T-cell (primary cell): ENCODE results near the gene GPR157. TPM values are rescaled to one million over a fixed set of nuclear protein-coding genes. Genes with fewer than 3 reads are reported as not detected.

Experiments used
- ATAC-seq, 4 experiments: fragments of 200-7000 bp in 3 of 4; fragments of 150-1000 bp in 1 of 4; cut with Tn5 transposase; replicated peaks in 1 of 4; 1 replicate in 3 of 4; 2 replicates in 1 of 4; pipeline ENCODE4 v1.10.0; 2021; ENCODE audit warnings: moderate library complexity in 3 of 4, mild to moderate bottlenecking in 2 of 4, moderate number of reproducible peaks in 1 of 4
- CTCF ChIA-PET, 2 donors: fragments of 300-600 bp; sonication (Branson Sonifier 250); formaldehyde crosslinking; loops; one replicate each; lab custom pipeline; 2022; ENCODE audit warnings: antibody characterized with exemption in 2 of 2; lab: Charles Lee
- POLR2A ChIA-PET, 2 donors: fragments of 300-600 bp; sonication (Branson Sonifier 250); formaldehyde crosslinking; loops; one replicate each; lab custom pipeline; 2022; ENCODE audit warnings: antibody characterized with exemption in 2 of 2; lab: Charles Lee
- DNase-seq, 35 experiments: peaks; one replicate each; pipeline versions ENCODE4 v3.0.0 to v3.0.0-alpha.2; 2013 to 2023
- H3K27ac ChIP-seq: one replicate; pipeline ENCODE4 v1.5.1; 2013; ENCODE audit warnings: low read length
- H3K27me3 ChIP-seq, 2 experiments: replicated peaks in 1 of 2; 1 replicate in 1 of 2; 2 replicates in 1 of 2; pipeline versions ENCODE4 v1.6.1 to v1.7.0; 2013; ENCODE audit warnings: low read length in 1 of 2, mixed read lengths in 1 of 2; ENCODE audit not compliant: control insufficient read depth in 2 of 2, insufficient read depth in 2 of 2; ENCODE audit errors: extremely low read depth in 1 of 2
- H3K36me3 ChIP-seq, 2 donors: 1 replicate in 1 of 2; 2 replicates in 1 of 2; pipeline versions ENCODE4 v1.6.1 to v1.7.0; 2013; ENCODE audit warnings: low read length in 1 of 2; ENCODE audit not compliant: control insufficient read depth in 2 of 2, insufficient read depth in 1 of 2; ENCODE audit errors: extremely low read depth in 1 of 2
- H3K4me1 ChIP-seq, 2 experiments: 1 replicate in 1 of 2; 2 replicates in 1 of 2; pipeline versions ENCODE4 v1.6.1 to v1.7.0; 2013; ENCODE audit warnings: low read length in 2 of 2, mixed read lengths in 1 of 2; ENCODE audit not compliant: insufficient read depth in 2 of 2, control insufficient read depth in 1 of 2; ENCODE audit errors: extremely low read depth in 1 of 2
- H3K4me3 ChIP-seq, 2 donors: 1 replicate in 1 of 2; 2 replicates in 1 of 2; pipeline versions ENCODE4 v1.5.1 to v1.7.0; 2013; ENCODE audit warnings: mild to moderate bottlenecking in 2 of 2, low read length in 1 of 2, moderate library complexity in 1 of 2; ENCODE audit not compliant: control insufficient read depth in 1 of 2; ENCODE audit errors: extremely low read depth in 1 of 2
- H3K9me3 ChIP-seq: 2 replicates; pipeline ENCODE4 v1.7.0; 2013
- H3K27ac Mint-ChIP-seq, 2 donors: one replicate each; pipeline ENCODE4 v1.8.0; 2020 to 2021; ENCODE audit warnings: mild to moderate bottlenecking in 2 of 2, mixed read lengths in 2 of 2
- H3K27me3 Mint-ChIP-seq, 2 donors: one replicate each; pipeline ENCODE4 v1.8.0; 2021 to 2022; ENCODE audit warnings: mixed read lengths in 2 of 2
- H3K36me3 Mint-ChIP-seq: one replicate; pipeline ENCODE4 v1.8.0; 2021; ENCODE audit warnings: mixed read lengths
- H3K4me1 Mint-ChIP-seq, 3 donors: one replicate each; pipeline ENCODE4 v1.8.0; 2020 to 2022; ENCODE audit warnings: mixed read lengths in 3 of 3, mild to moderate bottlenecking in 1 of 3
- H3K4me3 Mint-ChIP-seq, 3 donors: one replicate each; pipeline ENCODE4 v1.8.0; 2020 to 2022; ENCODE audit warnings: mild to moderate bottlenecking in 3 of 3, mixed read lengths in 3 of 3, moderate library complexity in 3 of 3
- H3K9me3 Mint-ChIP-seq, 3 donors: one replicate each; pipeline ENCODE4 v1.8.0; 2020 to 2022; ENCODE audit warnings: mixed read lengths in 3 of 3
- WGBS: methylation state at CpG from one replicate; pipeline ENCODE4 v1.1.5; 2013; ENCODE audit warnings: missing lambda C conversion rate; ENCODE audit not compliant: insufficient coverage; 5-methylcytosine and 5-hydroxymethylcytosine counted together
- total RNA-seq, 35 experiments: library from RNA in 6 of 35; stranded (reverse) in 6 of 35; fragments of 120-200 nt in 1 of 35; gene quantifications; one replicate each; pipeline versions ENCODE4 v1.2.1 to v1.2.4 and lab custom pipeline; 2013 to 2026

Gene GPR157
- total RNA-seq, 5 donors from 2014 or later (not counting 1 experiment from before 2014, with no cell fraction given), result 7.1 to 10.7 (median 8.9) TPM

GRCh38 chr1:9075022-9075421 lies 53.9 kb downstream of the GPR157 start:
- ChIA-PET POLR2A (interaction anchor here in 1 of 2 donors (0.6 kb wide), 1 partner anchor 138 kb away, joined by 3 read pairs; no protein-coding TSS in a partner anchor), CTCF (no interaction called here)
- Histone ChIP-seq H3K4me1 (peaks cover 7 to 11% of the 10 kb centered on the region in 2 experiments), H3K9me3 (no peaks in the 10 kb centered on the region), H3K36me3 (no peaks in the 10 kb centered on the region), H3K27ac (no peak overlapping the region), H3K27me3 (peaks cover 0 to 24% of the 10 kb centered on the region in 2 experiments), H3K4me3 (no peak overlapping the region)
- Mint-ChIP-seq H3K4me3 (peak overlapping the region in 1 of 3 donors; percentile 12), H3K4me1 (peaks cover 22 to 39% (median 37%) of the 10 kb centered on the region in 3 donors), H3K27ac (no peak overlapping the region), H3K36me3 (no peaks in the 10 kb centered on the region), H3K9me3 (no peaks in the 10 kb centered on the region), H3K27me3 (peaks cover 11 to 30% of the 10 kb centered on the region in 2 donors)
- DNase-seq (no peak), ATAC-seq (no peak)
- WGBS, result 24% methylated on average over 5 of the region's 5 CpGs

GRCh38 chr1:9073143-9073542 lies 55.8 kb downstream of the GPR157 start:
- DNase-seq, result no peak
- ChIA-PET CTCF (no interaction called here), POLR2A (no interaction called here)
- H3K36me3 ChIP-seq, result no peaks in the 10 kb centered on the region
- H3K4me1 ChIP-seq, result peaks cover 3 to 7% of the 10 kb centered on the region in 2 experiments
- H3K27me3 Mint-ChIP-seq, result peaks cover 10 to 14% of the 10 kb centered on the region in 2 donors
- no peak overlapping the region for H3K27ac Mint-ChIP-seq
- no peaks in the 10 kb centered on the region for H3K9me3 ChIP-seq
- H3K9me3 Mint-ChIP-seq, result no peaks in the 10 kb centered on the region
- no peak overlapping the region for H3K4me3 ChIP-seq
- no CpG with 5 or more reads among the region's 3 CpGs for WGBS
- peaks cover 0 to 23% of the 10 kb centered on the region in 2 experiments for H3K27me3 ChIP-seq
- H3K36me3 Mint-ChIP-seq, result no peaks in the 10 kb centered on the region
- no peak overlapping the region for H3K4me3 Mint-ChIP-seq
- H3K4me1 Mint-ChIP-seq, result peaks cover 14 to 31% (median 24%) of the 10 kb centered on the region in 3 donors
- ATAC-seq, result no peak
- H3K27ac ChIP-seq, result no peak overlapping the region

DNA sequence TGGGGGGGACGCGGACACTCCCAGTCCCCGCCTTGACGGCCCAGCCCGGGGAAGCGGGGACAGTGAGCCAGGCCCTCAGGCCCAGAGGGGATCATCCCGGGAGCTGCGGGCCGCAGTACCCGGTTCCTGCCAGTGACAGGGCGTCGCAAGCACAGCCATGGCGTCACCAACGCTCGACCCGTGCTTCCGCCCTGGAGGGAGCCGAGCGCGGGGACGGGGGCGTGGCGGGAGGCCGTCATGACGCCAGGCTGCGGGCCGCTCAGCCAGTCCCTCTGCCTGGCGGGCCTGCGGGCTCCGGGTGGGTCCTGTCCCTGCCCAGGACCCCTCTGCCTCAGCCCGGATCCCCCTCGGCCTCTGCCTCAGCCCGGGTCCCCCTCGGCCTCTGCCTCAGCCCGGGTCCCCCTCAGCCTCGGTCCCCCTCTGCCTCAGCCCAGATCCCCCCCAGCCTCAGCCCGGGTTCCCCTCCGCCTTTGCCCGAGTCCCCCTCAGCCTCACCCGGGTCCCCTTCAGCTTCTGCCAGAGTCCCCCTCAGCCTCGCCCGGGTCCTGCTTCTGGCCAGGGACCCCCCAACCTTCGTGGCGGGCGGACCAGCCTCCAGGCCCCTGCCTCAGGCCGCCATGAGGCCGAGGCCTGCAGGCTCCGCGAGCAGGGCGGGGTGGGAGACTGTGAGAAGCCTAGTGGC lies 57.2 kb downstream of the GPR157 start:
- Histone ChIP-seq H3K4me1 (peaks cover 3 to 7% of the 10 kb centered on the region in 2 experiments), H3K36me3 (no peaks in the 10 kb centered on the region), H3K9me3 (no peaks in the 10 kb centered on the region), H3K4me3 (no peak overlapping the region), H3K27me3 (peaks cover 0 to 18% of the 10 kb centered on the region in 2 experiments), H3K27ac (no peak overlapping the region)
- WGBS, result 96% methylated on average over 35 of the region's 50 CpGs
- CTCF ChIA-PET, result interaction anchor here in 1 of 2 donors (0.6 kb wide), 1 partner anchor 111 kb away, joined by 6 read pairs; no protein-coding TSS in a partner anchor
- Mint-ChIP-seq H3K27ac (no peak overlapping the region), H3K36me3 (no peaks in the 10 kb centered on the region), H3K9me3 (no peaks in the 10 kb centered on the region), H3K4me3 (no peak overlapping the region), H3K27me3 (peaks cover 10 to 14% of the 10 kb centered on the region in 2 donors), H3K4me1 (peaks cover 14 to 31% (median 24%) of the 10 kb centered on the region in 3 donors)
- POLR2A ChIA-PET, result no interaction called here
- ATAC-seq, result no peak
- DNase-seq, result no peak

DNA sequence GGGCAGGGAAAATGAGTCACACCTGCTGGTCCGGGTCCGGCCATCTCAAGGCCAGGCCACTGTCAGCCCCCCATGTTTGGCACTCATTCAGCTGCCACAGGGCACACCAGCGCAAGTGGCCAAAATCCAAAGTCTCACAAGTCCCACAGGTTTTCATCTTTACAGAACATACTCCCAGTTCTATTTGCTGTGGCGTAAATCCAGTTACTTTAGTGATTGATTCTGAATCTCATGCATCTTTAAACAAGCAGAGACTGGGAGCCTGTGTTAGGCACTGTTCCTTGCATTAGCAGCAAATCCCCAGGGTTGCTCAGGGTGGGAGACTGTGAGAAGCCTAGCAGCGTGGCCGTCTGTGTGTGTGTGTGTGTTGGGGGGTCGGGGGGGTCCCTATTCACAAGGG lies 58.4 kb downstream of the GPR157 start:
- H3K4me1 Mint-ChIP-seq, result peaks cover 11 to 24% (median 16%) of the 10 kb centered on the region in 3 donors
- no peak overlapping the region for H3K27ac ChIP-seq
- no peak for ATAC-seq

DNA sequence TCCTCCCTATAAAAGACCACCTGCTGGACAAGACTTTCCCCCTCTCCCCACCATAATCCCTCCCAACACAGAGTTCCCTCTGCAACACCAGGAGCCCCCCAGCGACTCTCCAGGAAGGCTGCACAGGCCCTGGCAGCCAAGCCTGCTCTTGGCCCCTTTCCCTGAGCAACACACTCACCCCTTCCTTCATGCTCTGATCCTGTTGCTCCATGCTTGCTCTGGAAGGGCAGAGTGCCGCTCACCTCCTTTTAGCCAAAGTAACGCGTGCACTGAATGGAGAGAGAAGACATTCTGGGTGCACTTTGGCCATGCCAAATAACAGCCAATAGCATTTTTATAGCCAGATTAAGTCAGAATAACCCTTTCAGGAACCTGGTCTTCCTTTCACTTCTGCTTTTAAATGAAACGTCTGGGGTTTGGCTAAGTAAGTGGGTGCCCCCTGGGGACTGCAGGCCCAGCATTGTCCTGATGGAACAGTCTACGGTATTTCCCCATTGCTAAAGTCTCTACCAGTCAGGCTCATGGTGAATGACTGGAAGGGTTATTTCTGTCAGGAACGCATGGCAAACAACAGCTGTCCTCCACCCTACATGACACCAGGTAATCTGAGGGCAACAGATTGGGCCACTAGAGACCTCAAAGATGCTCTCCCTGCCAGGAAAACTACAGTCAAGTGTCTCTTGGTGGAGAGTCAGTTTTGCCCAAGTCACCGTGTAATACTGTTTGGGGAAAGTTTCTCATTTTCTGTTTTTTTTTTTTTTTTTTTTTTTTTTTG lies 59.4 kb downstream of the GPR157 start, which contains the start of gene SLC2A5:
Gene SLC2A5 (minus strand): TSS at position 310 of the 775 bp plus-strand sequence. CDS start 99 bp downstream, at position 211.
- peaks cover 0 to 19% of the 10 kb centered on the region in 2 experiments for H3K27me3 ChIP-seq
- DNase-seq, result peak in 1 of 35 experiments; percentile 14
- no peak for ATAC-seq
- Mint-ChIP-seq H3K36me3 (no peaks in the 10 kb centered on the region), H3K27ac (no peak within 1 kb of the TSS), H3K4me1 (peaks cover 2 to 14% (median 7%) of the 10 kb centered on the region in 3 donors), H3K4me3 (peak within 1 kb of the TSS in 2 of 3 donors; percentile 5 to 67), H3K9me3 (no peaks in the 10 kb centered on the region), H3K27me3 (peaks cover 3 to 4% of the 10 kb centered on the region in 2 donors)
- H3K4me1 ChIP-seq, result no peaks in the 10 kb centered on the region
- no peaks in the 10 kb centered on the region for H3K9me3 ChIP-seq
- 25% methylated on average over 1 of the region's 8 CpGs for WGBS
- no peaks in the 10 kb centered on the region for H3K36me3 ChIP-seq
- H3K27ac ChIP-seq, result no peak within 1 kb of the TSS
- CTCF ChIA-PET, result no interaction called here
- H3K4me3 ChIP-seq, result no peak within 1 kb of the TSS
- POLR2A ChIA-PET, result no interaction called here

More for the DNA sequence above, 58.4 kb downstream of the GPR157 start:
- Mint-ChIP-seq H3K9me3 (no peaks in the 10 kb centered on the region), H3K36me3 (no peaks in the 10 kb centered on the region), H3K27me3 (peaks cover 3 to 8% of the 10 kb centered on the region in 2 donors), H3K4me3 (no peak overlapping the region), H3K27ac (no peak overlapping the region)
- no peaks in the 10 kb centered on the region for H3K9me3 ChIP-seq
- peaks cover 0 to 18% of the 10 kb centered on the region in 2 experiments for H3K27me3 ChIP-seq
- ChIA-PET CTCF (no interaction called here), POLR2A (no interaction called here)
- H3K36me3 ChIP-seq, result no peaks in the 10 kb centered on the region
- peaks cover 3 to 4% of the 10 kb centered on the region in 2 experiments for H3K4me1 ChIP-seq
- WGBS, result 88% methylated on average over 2 of the region's 7 CpGs
- no peak overlapping the region for H3K4me3 ChIP-seq
- DNase-seq, result no peak

DNA sequence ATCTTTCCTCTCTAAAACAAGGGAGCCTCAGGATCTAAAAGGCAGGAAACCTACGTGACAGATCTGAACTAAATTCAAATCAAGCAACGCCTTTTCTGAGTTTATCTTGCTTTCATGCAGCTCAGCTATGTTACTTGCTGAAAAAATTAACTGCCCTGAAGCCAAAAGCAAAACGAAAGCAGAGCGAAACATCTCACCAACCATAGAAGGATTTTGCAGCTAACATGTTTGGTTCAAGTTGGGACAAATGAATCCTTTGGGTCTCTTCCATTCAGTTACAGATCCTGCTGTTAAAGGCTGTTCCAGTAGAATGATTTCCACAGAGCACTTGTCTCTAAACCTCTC lies 59.9 kb downstream of the GPR157 start:
- Histone ChIP-seq H3K27ac (no peak overlapping the region), H3K9me3 (no peaks in the 10 kb centered on the region), H3K4me1 (no peaks in the 10 kb centered on the region), H3K4me3 (no peak overlapping the region), H3K36me3 (no peaks in the 10 kb centered on the region), H3K27me3 (peaks cover 0 to 19% of the 10 kb centered on the region in 2 experiments)
- ChIA-PET POLR2A (no interaction called here), CTCF (no interaction called here)
- Mint-ChIP-seq H3K36me3 (no peaks in the 10 kb centered on the region), H3K4me1 (peaks cover 1 to 9% (median 2%) of the 10 kb centered on the region in 3 donors), H3K4me3 (peak overlapping the region in 1 of 3 donors; percentile 67), H3K27ac (no peak overlapping the region), H3K27me3 (peaks cover 3 to 4% of the 10 kb centered on the region in 2 donors), H3K9me3 (no peaks in the 10 kb centered on the region)
- no peak for ATAC-seq
- 80% methylated on average over 1 of the region's 4 CpGs for WGBS
- no peak for DNase-seq
